DND-41 (cell line): ENCODE results near the gene B4GAT1.

Experiments
- CTCF ChIP-seq: IDR thresholded peaks from 2 replicates; pipeline ENCODE4 v1.5.1; 2012; ENCODE audit warnings: borderline replicate concordance, low read length, moderate library complexity, mild to moderate bottlenecking; ENCODE audit not compliant: poor library complexity, severe bottlenecking; ENCODE audit errors: extremely low read depth
- EZH2 ChIP-seq: IDR thresholded peaks from 3 replicates; pipeline ENCODE4 v1.6.1; 2012; ENCODE audit warnings: borderline replicate concordance, low read depth, mild to moderate bottlenecking, moderate library complexity, low read length, inconsistent platforms; ENCODE audit not compliant: severe bottlenecking

DNA sequence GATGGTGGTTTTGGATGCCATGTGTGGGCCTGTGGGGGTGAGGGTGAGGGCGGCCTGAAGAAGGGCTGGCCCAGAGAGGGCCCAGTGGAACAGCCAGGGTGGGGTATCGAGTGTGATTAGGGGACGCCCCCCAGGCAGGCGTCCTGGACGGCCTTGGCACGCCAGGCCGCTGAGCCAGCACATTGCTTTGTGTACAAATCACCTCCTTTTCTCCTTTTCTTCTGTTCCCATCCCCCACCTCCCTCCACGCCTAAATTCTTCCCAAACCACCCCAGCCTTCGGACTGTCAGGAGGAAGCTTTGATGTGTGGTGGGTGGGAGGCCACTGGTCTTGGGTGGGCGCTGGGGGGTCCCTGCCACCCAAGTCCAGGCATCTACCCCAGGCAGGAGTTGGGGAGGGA is 22.8 kb downstream of the B4GAT1 start:
- no peak for TF ChIP-seq EZH2
- TF ChIP-seq CTCF, result no peak
